GM04503 (cell line): ENCODE measurements around the gene HOXA13.

Source experiments
- DNase-seq: peaks from one replicate; pipeline ENCODE4 v3.0.0-alpha.2; 2012; ENCODE audit warnings: low read depth

HOXA13 gene

GRCh38 chr7:27207348-27207985 lies 7.6 kb upstream of the HOXA13 start:
- DNase-seq, result no peak

DNA sequence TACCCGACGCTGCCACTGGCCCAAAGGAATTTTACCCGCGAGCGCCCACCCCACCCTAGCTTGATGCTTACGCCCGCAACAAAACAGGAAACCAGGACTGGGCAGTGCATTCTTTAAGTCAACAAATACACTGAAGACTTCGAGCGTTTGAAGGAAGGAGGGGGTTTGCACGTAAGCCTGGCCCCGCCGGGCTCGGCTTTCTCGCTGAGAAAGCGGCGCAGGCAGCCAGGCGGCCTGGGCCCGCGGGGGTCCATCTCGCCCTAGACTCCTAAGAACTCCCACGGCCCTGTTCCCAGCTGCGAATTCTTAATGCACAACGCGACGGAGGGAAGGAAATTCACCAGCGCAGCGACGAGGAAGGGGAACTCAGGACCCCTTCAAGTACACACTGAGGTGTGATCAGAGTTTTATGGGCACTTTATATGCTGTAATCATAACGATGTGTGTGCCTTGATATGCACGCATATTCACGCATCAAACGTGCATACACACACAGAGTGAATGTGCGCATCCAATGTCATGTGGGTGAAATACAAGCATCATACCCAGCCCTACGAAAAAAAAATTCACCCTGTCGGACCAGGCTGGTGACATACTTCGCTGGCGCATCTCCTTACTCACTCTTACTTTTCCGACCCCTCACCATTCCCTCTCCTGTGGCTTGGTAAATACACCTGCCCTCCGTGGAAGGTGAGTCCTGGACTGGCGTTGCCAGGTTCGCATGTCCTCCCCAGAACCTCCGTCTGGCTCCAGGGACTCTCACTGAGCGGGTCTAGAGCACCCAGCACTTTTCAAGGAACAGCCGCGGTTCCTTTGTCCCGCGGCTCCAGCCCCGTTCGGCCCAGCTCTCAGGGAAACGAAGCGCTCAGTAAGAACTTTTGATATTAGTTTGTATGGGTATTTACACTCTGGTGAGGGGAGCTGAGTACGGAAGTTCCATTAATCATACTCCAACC lies 5.7 kb upstream of the HOXA13 start:
- DNase-seq, result no peak

DNA sequence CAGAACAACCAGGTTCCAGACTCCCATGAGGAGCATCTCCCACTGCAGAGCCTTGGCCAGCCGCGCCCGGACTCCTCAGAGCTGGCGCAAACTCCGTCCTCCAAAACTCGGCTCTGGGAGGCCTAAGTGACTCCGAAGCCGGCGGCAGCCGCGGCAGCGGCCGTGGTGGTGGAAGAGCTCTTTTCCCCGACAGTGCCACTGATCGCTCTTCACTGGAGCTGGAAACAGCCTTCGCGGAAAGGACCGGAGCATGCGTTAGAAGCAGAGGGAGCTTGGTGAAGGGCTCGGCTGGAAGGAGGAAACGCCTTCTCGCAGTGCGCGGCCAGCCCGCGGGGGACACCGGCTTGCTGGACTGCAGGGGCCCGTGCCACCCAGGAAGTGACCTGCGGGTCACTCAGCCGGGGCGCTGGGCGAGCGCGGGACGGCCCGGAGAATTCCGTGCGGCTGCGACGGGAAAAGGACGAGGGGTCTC lies 5.0 kb upstream of the HOXA13 start:
- no peak for DNase-seq

DNA sequence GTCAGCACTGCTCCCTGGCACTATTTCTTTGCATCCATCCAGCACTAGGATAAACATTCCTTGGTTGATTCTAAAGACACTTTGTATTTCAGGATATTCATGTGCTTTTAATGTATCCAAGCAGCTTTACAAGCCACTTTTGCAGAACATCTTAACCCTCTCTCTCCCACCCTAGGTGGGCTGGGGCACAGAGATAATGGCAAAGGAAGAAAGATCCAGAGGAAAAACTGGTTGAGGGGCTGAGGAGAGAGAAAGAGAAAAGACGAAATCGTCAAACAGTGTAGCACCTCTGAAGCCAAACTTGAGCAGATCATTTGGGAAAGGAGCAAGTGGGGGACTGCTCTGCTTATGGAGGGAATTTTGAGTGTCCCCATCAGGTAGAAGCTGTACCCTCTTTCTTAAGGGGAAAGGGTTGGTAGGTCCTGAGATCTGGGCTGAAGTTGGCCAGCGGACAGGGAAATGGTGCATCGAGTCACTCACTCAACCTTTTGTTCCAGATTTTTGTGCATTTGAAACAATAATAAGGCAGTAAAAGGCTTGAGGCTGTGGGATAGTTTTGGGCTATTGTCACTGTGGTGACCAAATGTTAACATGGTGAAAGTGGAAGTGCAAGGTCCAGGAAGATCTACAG lies 4.2 kb upstream of the HOXA13 start:
- DNase-seq, result no peak

GRCh38 chr7:27203365-27203953 lies 3.6 kb upstream of the HOXA13 start:
- DNase-seq, result no peak

- no peak for DNase-seq
Measured at GRCh38 chr7:27202862-27203134, 2.9 kb upstream of the HOXA13 start.

DNA sequence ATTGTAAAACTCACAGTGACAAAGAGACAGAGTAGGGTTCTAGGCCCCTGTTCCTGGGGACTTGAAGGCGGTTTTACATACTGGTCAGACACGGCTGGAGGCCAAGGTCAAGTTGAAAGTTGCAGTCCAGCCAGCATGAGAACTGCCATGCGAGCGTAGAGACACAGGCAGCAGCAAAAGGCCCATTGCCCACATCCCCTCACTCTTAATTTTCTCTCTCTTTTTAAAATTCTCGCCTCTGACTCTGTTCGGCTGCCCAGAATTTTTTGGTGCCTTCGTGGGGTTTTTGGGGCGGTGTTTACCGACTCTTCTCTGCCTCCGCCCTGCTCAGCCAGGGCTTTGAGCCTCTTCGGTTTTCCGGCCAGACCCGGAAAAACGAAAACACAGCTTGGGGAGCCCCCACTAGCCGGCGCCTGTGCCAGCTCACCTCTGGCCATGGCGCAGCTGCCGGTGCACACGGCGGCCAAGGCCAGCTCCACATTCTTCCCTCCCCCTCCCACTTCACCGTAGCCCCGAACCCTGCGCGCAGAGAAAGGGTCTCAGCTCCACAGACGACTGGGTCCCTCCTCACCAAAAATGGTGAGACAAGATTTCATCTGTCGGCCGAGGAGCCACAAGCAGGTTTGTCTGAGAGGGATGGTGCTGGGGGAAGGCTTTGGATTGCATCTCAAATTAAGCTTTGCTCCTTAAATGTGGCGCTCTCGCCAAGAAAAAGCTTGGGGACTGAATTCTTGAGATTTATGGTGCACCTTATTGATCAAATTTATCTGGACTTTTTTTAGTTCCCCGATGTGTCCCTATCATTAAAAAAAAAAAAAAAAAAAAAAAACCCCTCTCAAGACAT lies 2.3 kb upstream of the HOXA13 start:
- no peak for DNase-seq

DNA sequence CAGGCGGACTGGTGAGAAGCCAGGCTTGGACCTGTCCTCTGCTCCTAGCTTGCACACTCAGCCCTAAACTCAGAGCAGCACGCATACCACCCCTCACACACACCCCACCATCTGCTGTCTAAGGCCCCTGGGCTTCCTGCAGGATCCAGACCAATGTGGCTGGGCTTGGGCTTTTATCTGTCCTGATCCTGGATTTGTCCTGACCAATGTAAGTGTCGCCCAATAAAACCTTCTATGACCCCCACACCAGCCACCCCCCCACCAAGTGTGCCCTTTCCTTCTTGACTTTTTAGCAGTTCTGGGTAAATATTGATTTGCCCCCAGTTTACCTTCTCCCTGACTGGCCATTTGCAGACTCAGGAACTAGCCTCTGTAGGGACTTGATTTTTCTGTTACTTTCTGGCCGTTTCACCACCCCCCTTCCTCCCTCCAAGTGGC lies 1.7 kb upstream of the HOXA13 start:
- DNase-seq, result no peak

GRCh38 chr7:27200761-27201579 lies 1.1 kb upstream of the HOXA13 start:
- no peak for DNase-seq

DNA sequence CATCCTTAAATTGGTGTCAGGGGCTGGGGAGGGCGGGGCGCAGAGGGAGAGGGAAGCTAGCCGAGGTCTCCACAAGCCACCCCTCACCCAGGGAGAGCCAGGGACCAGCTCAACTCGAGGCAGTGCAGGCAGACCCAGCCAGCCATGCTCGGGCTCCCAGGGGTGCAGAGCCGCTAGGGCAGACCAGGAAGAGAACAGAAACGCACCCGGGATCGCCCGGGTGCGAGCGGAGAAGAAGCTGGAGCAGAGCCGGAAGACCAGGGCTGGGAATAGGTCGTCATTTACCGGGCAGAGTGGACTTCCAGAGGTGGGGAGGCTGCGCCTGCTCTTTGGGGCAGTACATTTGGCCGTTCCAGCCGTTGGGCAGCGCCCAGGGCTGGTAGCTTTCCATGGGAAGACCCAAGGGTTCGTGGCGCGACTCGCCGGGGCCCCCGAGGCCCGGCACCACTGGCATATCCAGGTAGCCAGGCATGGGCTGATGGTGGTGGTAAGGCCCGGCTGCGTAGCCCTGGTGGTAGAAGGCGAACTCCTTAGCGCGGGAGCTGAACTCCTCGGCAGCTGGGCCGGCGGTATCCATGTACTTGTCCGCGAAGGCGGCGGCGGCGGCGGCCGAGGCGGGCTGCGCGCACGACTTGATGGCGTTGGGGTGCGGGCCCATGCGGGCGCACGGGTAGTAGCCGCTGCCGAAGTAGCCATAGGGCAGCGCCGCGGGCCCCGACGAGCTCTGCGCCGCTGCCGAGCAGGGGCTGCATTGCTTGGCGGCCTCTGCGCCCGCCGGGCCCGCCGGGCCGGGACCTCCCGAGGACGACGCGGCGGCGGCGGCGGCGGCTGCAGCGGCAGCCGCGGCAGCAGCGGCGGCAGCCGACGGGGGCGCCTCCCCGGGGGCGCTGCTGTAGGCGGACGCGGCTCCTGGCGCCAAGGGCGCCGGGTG lies 755 bp downstream of the HOXA13 start:
- DNase-seq, result no peak

GRCh38 chr7:27198138-27198841 lies 1.6 kb downstream of the HOXA13 start:
- no peak for DNase-seq

DNA sequence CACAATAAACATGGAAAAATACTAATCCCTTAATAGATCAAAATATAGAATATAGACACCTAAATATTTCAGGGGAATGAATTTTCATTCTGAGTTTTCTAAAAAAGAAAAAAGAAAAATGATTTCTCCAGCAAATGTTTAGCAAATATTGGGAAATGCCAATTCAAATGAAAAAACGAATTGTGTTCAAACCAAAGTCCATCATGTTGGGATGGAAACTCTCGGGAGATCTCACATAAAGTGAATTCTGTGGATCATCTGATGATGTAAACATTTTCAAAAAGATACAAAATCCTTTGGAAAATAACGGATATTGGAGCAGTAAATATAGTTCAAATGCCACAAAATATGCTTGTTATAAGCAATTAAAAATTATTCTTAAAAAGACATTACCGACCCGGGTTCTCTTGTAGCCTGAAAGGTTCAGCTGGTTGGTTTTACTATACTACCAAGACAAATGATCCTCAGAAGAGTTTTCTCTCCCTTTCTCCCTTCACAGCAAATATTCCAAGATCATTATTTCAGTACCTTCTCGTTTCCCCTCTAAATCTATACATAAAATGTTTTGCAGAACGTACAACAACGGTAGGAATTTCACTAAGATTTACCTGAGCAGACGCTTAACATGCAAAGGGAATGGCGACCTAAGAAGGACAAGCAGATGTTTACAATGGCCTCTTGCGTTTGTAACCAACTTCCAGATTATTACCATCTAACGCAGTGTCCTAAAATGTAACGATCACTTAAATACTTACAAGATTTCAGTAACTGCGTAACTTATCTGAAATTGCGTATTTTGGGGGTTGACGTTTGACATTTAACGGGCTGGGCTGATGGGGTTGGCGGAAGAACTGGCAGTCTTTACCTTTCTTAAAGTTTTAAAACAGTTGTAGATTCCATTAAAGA lies 2.5 kb downstream of the HOXA13 start:
- no peak for DNase-seq

DNA sequence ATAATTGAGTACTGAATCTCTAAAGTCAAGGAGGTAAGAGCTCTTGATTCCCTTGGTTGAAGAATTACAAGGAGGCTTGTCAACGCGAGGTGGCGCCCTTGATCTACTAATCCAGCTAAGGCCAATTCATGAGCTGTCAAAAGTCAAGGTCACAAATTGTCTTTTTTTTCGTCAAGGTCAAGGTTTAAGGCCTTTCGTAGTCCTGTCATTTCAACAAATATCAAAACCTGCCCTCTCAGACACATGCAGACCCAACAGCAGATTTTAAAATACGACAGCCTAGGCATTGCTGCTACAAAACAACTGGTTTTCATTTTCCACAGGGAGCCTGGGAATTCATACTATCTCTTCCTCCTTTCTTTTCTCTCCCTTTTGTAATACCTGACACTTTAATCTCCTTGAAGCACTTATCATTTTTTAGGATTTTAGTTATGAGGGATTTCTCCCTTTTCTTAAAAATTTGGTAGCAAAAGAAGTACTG lies 3.6 kb downstream of the HOXA13 start:
- no peak for DNase-seq

- no peak for DNase-seq
Measured at GRCh38 chr7:27194686-27195379, 5.1 kb downstream of the HOXA13 start.

GRCh38 chr7:27194002-27194352 lies 5.9 kb downstream of the HOXA13 start:
- DNase-seq, result no peak

DNA sequence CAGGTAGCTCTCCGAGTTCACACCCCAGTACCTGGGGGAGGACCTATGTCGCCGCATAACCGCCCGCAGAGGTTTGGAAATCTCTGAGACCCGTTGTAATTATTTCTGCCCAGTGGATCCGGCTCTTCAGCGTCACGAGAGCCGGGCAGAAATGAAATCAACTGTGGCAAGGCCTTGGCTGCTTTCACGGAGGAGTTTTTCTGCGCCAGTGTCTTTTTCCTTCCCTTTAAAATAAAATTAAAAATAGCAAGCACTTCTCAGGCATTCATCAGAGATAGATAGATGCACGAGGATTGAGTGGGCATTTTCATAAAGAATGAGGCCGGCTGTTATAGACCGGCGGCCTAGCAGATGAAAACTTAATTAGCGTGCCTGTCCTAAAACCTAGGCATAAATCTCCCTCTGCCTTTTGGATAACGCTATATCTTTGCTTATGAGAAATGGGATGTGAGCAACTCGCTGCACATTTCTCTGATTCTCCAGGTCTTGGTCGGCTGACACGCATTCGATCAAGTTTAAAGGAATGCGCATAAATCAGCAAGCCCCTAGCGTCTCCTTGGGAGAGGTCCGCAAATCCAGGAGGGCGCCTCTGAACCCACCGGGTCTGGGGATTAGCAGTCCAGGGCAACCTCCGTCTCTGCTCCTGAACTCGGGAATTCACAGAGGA lies 6.4 kb downstream of the HOXA13 start:
- no peak for DNase-seq
